WTC11 (cell line): Measurements from ENCODE around the gene AHSA1. TPM values are rescaled to one million over a fixed set of nuclear protein-coding genes. Genes with fewer than 3 reads are reported as not detected.
A peak's percentile ranks its signal among the peaks of the same experiment; 100 is the strongest.

Experiments
- ATAC-seq: fragments of 200-7000 bp; cut with Tn5 transposase; 2 replicates; pipeline ENCODE4 v1.10.0; 2021; ENCODE audit warnings: mild to moderate bottlenecking, moderate library complexity
- Bru-seq: library from RNA; stranded (reverse); fragments of 400-500 nt; gene quantifications from one replicate; lab custom pipeline; 2021; lab: Mats Ljungman, UMichigan
- CTCF ChIA-PET: fragments of 300-600 bp; sonication (Branson Sonifier 250); formaldehyde crosslinking; loops from one replicate; lab custom pipeline; 2021; ENCODE audit warnings: antibody characterized with exemption; lab: Charles Lee
- POLR2A ChIA-PET: fragments of 350-600 bp; sonication (Branson Sonifier 250); formaldehyde crosslinking; loops from one replicate; lab custom pipeline; 2021; ENCODE audit warnings: antibody characterized with exemption; lab: Charles Lee
- DNase-seq: peaks from one replicate; pipeline ENCODE4 v3.0.0; 2021; ENCODE audit warnings: low spot score
- H3K27ac Mint-ChIP-seq: 2 replicates; pipeline ENCODE4 v1.8.0; 2021; ENCODE audit warnings: mixed read lengths
- H3K27me3 Mint-ChIP-seq: 2 replicates; pipeline ENCODE4 v1.8.0; 2021; ENCODE audit warnings: low read depth, mild to moderate bottlenecking, moderate library complexity, mixed read lengths
- H3K36me3 Mint-ChIP-seq: 2 replicates; pipeline ENCODE4 v1.8.0; 2021; ENCODE audit warnings: mixed read lengths
- H3K4me1 Mint-ChIP-seq: 2 replicates; pipeline ENCODE4 v1.8.0; 2022; ENCODE audit warnings: mixed read lengths
- H3K4me3 Mint-ChIP-seq: 2 replicates; pipeline ENCODE4 v1.8.0; 2021; ENCODE audit warnings: mild to moderate bottlenecking, moderate library complexity, mixed read lengths
- H3K9me3 Mint-ChIP-seq: 2 replicates; pipeline ENCODE4 v1.8.0; 2021; ENCODE audit warnings: mixed read lengths
- ARID4B ChIP-seq: sonication (generic); formaldehyde crosslinking; IDR thresholded peaks from 2 replicates; pipeline ENCODE4 v1.8.0; 2023; ENCODE audit warnings: missing genetic modification reagents, mild to moderate bottlenecking, borderline replicate concordance
- CBFB ChIP-seq: sonication (generic); formaldehyde crosslinking; IDR thresholded peaks from 2 replicates; pipeline ENCODE4 v1.8.1; 2022; ENCODE audit warnings: mild to moderate bottlenecking, low read depth, missing genetic modification reagents
- CREM ChIP-seq: sonication (generic); formaldehyde crosslinking; IDR thresholded peaks from 2 replicates; pipeline ENCODE4 v1.8.1; 2022; ENCODE audit warnings: mild to moderate bottlenecking, missing genetic modification reagents, moderate library complexity
- ETV6 ChIP-seq: sonication (generic); formaldehyde crosslinking; IDR thresholded peaks from 2 replicates; pipeline ENCODE4 v1.8.1; 2022; ENCODE audit warnings: mild to moderate bottlenecking, missing genetic modification reagents
- FOXK1 ChIP-seq: sonication (generic); formaldehyde crosslinking; IDR thresholded peaks from 2 replicates; pipeline ENCODE4 v1.8.0; 2022; ENCODE audit warnings: mild to moderate bottlenecking, moderate library complexity, missing genetic modification reagents
- FOXP1 ChIP-seq: sonication (generic); formaldehyde crosslinking; IDR thresholded peaks from 2 replicates; pipeline ENCODE4 v1.8.0; 2022; ENCODE audit warnings: missing genetic modification reagents, mild to moderate bottlenecking, moderate library complexity, borderline replicate concordance
- FOXP4 ChIP-seq: sonication (generic); formaldehyde crosslinking; IDR thresholded peaks from 2 replicates; pipeline ENCODE4 v1.8.0; 2022; ENCODE audit warnings: mild to moderate bottlenecking, missing genetic modification reagents
- IRF1 ChIP-seq: sonication (generic); formaldehyde crosslinking; IDR thresholded peaks from 2 replicates; pipeline ENCODE4 v1.8.0; 2023; ENCODE audit warnings: missing genetic modification reagents
- MAX ChIP-seq: sonication (generic); formaldehyde crosslinking; IDR thresholded peaks from 2 replicates; pipeline ENCODE4 v1.8.0; 2022; ENCODE audit warnings: mild to moderate bottlenecking, missing genetic modification reagents
- MLX ChIP-seq: sonication (generic); formaldehyde crosslinking; IDR thresholded peaks from 2 replicates; pipeline ENCODE4 v1.8.1; 2023; ENCODE audit warnings: mild to moderate bottlenecking, missing genetic modification reagents, moderate library complexity
- PRDM15 ChIP-seq: sonication (generic); formaldehyde crosslinking; IDR thresholded peaks from 2 replicates; pipeline ENCODE4 v1.8.0; 2022; ENCODE audit warnings: missing genetic modification reagents
- SP1 ChIP-seq: sonication (generic); formaldehyde crosslinking; conservative IDR thresholded peaks from 2 replicates; pipeline ENCODE4 v1.8.1; 2022; ENCODE audit warnings: missing genetic modification reagents
- TEAD1 ChIP-seq: sonication (generic); formaldehyde crosslinking; IDR thresholded peaks from 2 replicates; pipeline ENCODE4 v1.8.0; 2022; ENCODE audit warnings: mild to moderate bottlenecking, missing genetic modification reagents
- USF1 ChIP-seq: sonication (generic); formaldehyde crosslinking; IDR thresholded peaks from 2 replicates; pipeline ENCODE4 v1.8.0; 2022; ENCODE audit warnings: mild to moderate bottlenecking, missing genetic modification reagents
- long read RNA-seq, 3 experiments: library from RNA in 1 of 3; library from capped mRNA in 1 of 3; library from polyadenylated mRNA in 1 of 3; unstranded in 2 of 3; stranded (forward) in 1 of 3; transcript quantifications; one replicate each; pipeline ENCODE4 v2.0.0, GENCODE V29; 2021
- total RNA-seq: library from RNA; stranded (reverse); gene quantifications from 3 replicates; pipeline ENCODE4 v1.2.3, GENCODE V29; 2021

Gene AHSA1
- total RNA-seq (137 to 186 TPM (median 160 TPM) in 3 replicates), Bru-seq, nascent RNA (percentile 91 among the genes with signal in this experiment)
- long read RNA-seq, experiment 1, transcript AHSA1-201 (9 exons, 1,402 nt) = major isoform, 245 of 269 reads
- long read RNA-seq, experiment 1, partial matches to known transcripts = 12 of 269 reads
- long read RNA-seq, experiment 1, other reads (novel, unspliced or antisense) = 7 of 269 reads
- long read RNA-seq, experiment 2, transcript AHSA1-201 (9 exons, 1,402 nt) = major isoform, 132 of 194 reads
- long read RNA-seq, experiment 2, partial matches to known transcripts = 30 of 194 reads
- long read RNA-seq, experiment 2, other reads (novel, unspliced or antisense) = 27 of 194 reads
- long read RNA-seq, experiment 3, transcript AHSA1-205 (9 exons, 1,048 nt) = minor isoform, 6 of 370 reads
- long read RNA-seq, experiment 3, transcript AHSA1-201 (9 exons, 1,402 nt) = major isoform, 334 of 370 reads
- long read RNA-seq, experiment 3, partial matches to known transcripts = 3 of 370 reads
- long read RNA-seq, experiment 3, other reads (novel, unspliced or antisense) = 25 of 370 reads

- TF ChIP-seq SP1 (CRISPR knock-in tag) = peak; percentile 77; the same call in 1 of the 2 replicates
- peak; percentile 74; the same call in 1 of the 2 replicates for TF ChIP-seq ETV6 (CRISPR knock-in tag)
- TF ChIP-seq PRDM15 (CRISPR knock-in tag) = 0 out of 2 replicates have a peak, but pooled peaks have one; percentile 28
- peak; percentile 51; the same call in 1 of the 2 replicates for TF ChIP-seq MAX (CRISPR knock-in tag)
- TF ChIP-seq IRF1 (CRISPR knock-in tag) = 0 out of 2 replicates have a peak, but pooled peaks have one; percentile 61
- TF ChIP-seq ARID4B (CRISPR knock-in tag) = 0 out of 2 replicates have a peak, but pooled peaks have one; percentile 75
- peak; percentile 86 for TF ChIP-seq FOXK1 (CRISPR knock-in tag)
- TF ChIP-seq FOXP1 (CRISPR knock-in tag) = no peak; the same call in 1 of the 2 replicates
- peak; percentile 71 for TF ChIP-seq CREM (CRISPR knock-in tag)
- TF ChIP-seq USF1 = no peak
- 0 out of 2 replicates have a peak, but pooled peaks have one; percentile 64 for TF ChIP-seq TEAD1 (CRISPR knock-in tag)
- TF ChIP-seq CBFB (CRISPR knock-in tag) = peak; percentile 78; the same call in 1 of the 2 replicates
- TF ChIP-seq FOXP4 (CRISPR knock-in tag) = peak; percentile 72; the same call in 1 of the 2 replicates
- no peak for TF ChIP-seq MLX
- peak within 1 kb of the TSS; percentile 100 for H3K27ac Mint-ChIP-seq
- H3K27me3 Mint-ChIP-seq = no peaks in the 10 kb centered on the region
- peaks cover 24% of the 10 kb centered on the region for H3K4me1 Mint-ChIP-seq
- ChIA-PET CTCF (interaction anchor here (0.5 to 2.0 kb wide), 11 partner anchors 10 to 142 kb away, joined by 3 to 14 read pairs (median 5); partner anchors contain the start of genes GSTZ1, ISM2, POMT2 and SAMD15), POLR2A (interaction anchor here (0.7 to 2.2 kb wide), 2 partner anchors 17 to 137 kb away, joined by 3 to 7 read pairs; partner anchors contain the start of genes GSTZ1 and POMT2)
- H3K36me3 Mint-ChIP-seq = peaks cover 33% of the 10 kb centered on the region
- no peaks in the 10 kb centered on the region for H3K9me3 Mint-ChIP-seq
- ATAC-seq = peak; percentile 93
- peak; percentile 94 for DNase-seq
- peak within 1 kb of the TSS; percentile 100 for H3K4me3 Mint-ChIP-seq
Measured at GRCh38 chr14:77457522-77458248, at the start of gene AHSA1, which contains the start of gene VIPAS39. AHSA1 (plus strand) TSS chr14:77458093; CDS start chr14:77458190, 97 bp downstream. VIPAS39 (minus strand) TSS chr14:77457601; CDS start chr14:77454102, 3,499 bp downstream.
